Measurements from ENCODE around the gene LGR4. TPM values are rescaled to one million over a fixed set of nuclear protein-coding genes. Genes with fewer than 3 reads are reported as not detected.

Gene LGR4
- total RNA-seq, 1 experiment from 2014 or later = 33.4 TPM

DNA sequence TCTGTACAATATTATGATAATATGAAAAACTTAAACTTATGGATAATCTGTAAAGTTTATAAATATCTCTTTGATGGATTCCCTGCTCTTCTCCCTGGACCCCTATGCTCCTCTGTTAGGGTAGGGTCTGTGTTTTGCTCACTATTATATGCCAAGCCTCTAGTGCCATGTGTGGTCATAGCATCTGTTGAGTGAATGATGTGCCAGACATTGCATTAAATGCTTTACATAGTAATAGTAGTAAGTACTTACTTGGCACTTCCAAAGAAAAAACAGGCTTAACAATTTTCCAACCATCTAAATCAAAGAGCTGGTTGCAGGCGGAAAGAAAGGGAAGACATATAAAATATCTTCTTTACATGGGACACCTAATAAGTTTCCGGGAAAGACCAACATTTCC is 46.8 kb downstream of the LGR4 start:
- intact Hi-C loops (cut with micrococcal nuclease; ENCODE audit: unreplicated experiment) = no loop called here
- no peaks in the 10 kb centered on the region for H3K27me3 ChIP-seq (ENCODE audit: insufficient read depth, low read depth)
- peaks cover 43% of the 10 kb centered on the region for H3K4me1 ChIP-seq (replicated peaks; ENCODE audit: insufficient read depth)
- H3F3A ChIP-seq (ENCODE audit: insufficient read depth, low read depth) = peaks cover 14% of the 10 kb centered on the region; the same call in 1 of the 2 replicates
- POLR2A ChIA-PET (ENCODE audit: unreplicated experiment) = no interaction called here
- no peaks in the 10 kb centered on the region for H3K9me2 ChIP-seq (ENCODE audit: insufficient read depth)
- H2AFZ ChIP-seq = no peak overlapping the region
- peaks cover 64% of the 10 kb centered on the region for H3K79me2 ChIP-seq (ENCODE audit: low read depth)
- CTCF ChIA-PET = no interaction called here
- no peak for DNase-seq
- no peak overlapping the region for H3K4me2 ChIP-seq
- no peak overlapping the region for H3K27ac ChIP-seq
- no peak for TF ChIP-seq EZH2 (IDR thresholded peaks at IDR 0.05; ENCODE audit: low read depth)
- TF ChIP-seq, protein P1, sequence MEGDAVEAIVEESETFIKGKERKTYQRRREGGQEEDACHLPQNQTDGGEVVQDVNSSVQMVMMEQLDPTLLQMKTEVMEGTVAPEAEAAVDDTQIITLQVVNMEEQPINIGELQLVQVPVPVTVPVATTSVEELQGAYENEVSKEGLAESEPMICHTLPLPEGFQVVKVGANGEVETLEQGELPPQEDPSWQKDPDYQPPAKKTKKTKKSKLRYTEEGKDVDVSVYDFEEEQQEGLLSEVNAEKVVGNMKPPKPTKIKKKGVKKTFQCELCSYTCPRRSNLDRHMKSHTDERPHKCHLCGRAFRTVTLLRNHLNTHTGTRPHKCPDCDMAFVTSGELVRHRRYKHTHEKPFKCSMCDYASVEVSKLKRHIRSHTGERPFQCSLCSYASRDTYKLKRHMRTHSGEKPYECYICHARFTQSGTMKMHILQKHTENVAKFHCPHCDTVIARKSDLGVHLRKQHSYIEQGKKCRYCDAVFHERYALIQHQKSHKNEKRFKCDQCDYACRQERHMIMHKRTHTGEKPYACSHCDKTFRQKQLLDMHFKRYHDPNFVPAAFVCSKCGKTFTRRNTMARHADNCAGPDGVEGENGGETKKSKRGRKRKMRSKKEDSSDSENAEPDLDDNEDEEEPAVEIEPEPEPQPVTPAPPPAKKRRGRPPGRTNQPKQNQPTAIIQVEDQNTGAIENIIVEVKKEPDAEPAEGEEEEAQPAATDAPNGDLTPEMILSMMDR (conservative IDR thresholded peaks at IDR 0.05) = no peak
- H3K4me3 ChIP-seq = no peak overlapping the region
- H3K9me3 ChIP-seq (ENCODE audit: insufficient read depth, low read depth) = no peaks in the 10 kb centered on the region
- no TSS peak for BruUV-seq (replicated peaks)
- no peaks in the 10 kb centered on the region for H3K36me3 ChIP-seq (ENCODE audit: low read depth)
- no peaks in the 10 kb centered on the region for H4K20me1 ChIP-seq (ENCODE audit: insufficient read depth)

DNA sequence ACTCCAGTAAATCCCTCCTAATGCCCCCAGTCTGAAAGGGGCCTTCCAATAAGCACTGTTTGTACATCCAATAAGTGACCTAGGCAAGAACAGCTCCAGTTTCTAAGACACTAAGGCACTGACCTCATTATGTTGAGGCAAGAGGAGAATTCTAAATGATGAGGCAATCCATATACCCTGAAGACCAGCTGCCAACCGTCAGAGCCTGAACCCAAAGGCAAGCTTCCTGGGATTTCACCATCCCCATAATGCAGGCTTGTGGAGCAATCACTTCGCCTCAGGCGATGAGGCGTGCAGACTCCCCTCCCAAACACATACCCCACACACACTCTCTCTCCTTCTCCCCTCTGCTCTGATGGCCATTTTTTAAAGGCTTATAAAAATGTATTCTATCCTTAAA is 49.5 kb downstream of the LGR4 start:
- Histone ChIP-seq H3K36me3 (ENCODE audit: low read depth) (no peaks in the 10 kb centered on the region), H3K27ac (peak overlapping the region; percentile 42), H2AFZ (no peak overlapping the region), H3K79me2 (ENCODE audit: low read depth) (peaks cover 78% of the 10 kb centered on the region), H3K4me1 (replicated peaks; ENCODE audit: insufficient read depth) (peaks cover 31% of the 10 kb centered on the region), H3F3A (ENCODE audit: insufficient read depth, low read depth) (peaks cover 9% of the 10 kb centered on the region; the same call in 1 of the 2 replicates), H4K20me1 (ENCODE audit: insufficient read depth) (no peaks in the 10 kb centered on the region), H3K9me3 (ENCODE audit: insufficient read depth, low read depth) (no peaks in the 10 kb centered on the region), H3K27me3 (ENCODE audit: insufficient read depth, low read depth) (no peaks in the 10 kb centered on the region), H3K4me2 (0 out of 2 replicates have a peak overlapping the region, but pooled peaks have one; percentile 1), H3K4me3 (no peak overlapping the region), H3K9me2 (ENCODE audit: insufficient read depth) (no peaks in the 10 kb centered on the region)
- CTCF ChIA-PET = no interaction called here
- intact Hi-C loops (cut with micrococcal nuclease; ENCODE audit: unreplicated experiment) = no loop called here
- TF ChIP-seq, protein P1 (conservative IDR thresholded peaks at IDR 0.05) = no peak
- no peak for TF ChIP-seq EZH2 (IDR thresholded peaks at IDR 0.05; ENCODE audit: low read depth)
- BruUV-seq (replicated peaks) = no TSS peak
- POLR2A ChIA-PET (ENCODE audit: unreplicated experiment) = interaction anchor here (0.6 kb wide), 1 partner anchor 50 kb away, joined by 6 read pairs; the partner anchor contains the start of gene LGR4
- DNase-seq = peak in 1 of 2 experiments; percentile 55

DNA sequence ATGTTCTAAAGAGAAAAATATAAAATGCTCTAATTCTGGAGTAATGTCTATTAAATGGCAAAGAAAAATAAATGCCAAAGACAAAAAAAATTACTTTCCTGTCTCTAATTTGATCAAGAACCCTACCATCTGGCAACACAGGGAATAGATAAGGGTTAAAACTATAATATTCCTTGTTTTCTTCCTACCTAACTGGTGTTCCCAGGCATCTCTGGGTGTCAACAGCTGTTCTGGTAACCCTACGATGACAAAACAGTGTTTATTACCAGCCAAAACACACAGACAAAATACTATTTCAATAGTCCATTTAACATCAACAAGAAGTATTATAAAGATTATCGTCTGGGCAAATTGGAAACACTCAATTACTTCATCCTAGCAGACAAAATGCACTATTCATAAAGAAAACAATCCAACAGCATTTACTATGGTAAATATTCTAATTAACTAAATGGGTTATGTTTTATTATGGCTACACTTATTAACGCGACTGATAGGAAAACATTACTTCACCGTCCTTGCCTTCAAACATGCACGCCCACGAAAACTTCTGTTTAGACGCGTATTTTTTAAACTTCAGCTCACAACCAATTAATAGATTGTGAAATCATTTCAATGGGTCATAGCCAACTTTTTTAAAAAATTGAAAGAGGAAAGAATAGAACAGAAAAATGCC is 50.6 kb downstream of the LGR4 start:
- Histone ChIP-seq H3K9me2 (ENCODE audit: insufficient read depth) (no peaks in the 10 kb centered on the region), H4K20me1 (ENCODE audit: insufficient read depth) (no peaks in the 10 kb centered on the region), H3K27ac (no peak overlapping the region), H3F3A (ENCODE audit: insufficient read depth, low read depth) (peaks cover 9% of the 10 kb centered on the region; the same call in 1 of the 2 replicates), H3K4me3 (no peak overlapping the region), H3K27me3 (ENCODE audit: insufficient read depth, low read depth) (no peaks in the 10 kb centered on the region), H3K9me3 (ENCODE audit: insufficient read depth, low read depth) (no peaks in the 10 kb centered on the region), H3K36me3 (ENCODE audit: low read depth) (no peaks in the 10 kb centered on the region), H3K79me2 (ENCODE audit: low read depth) (peaks cover 87% of the 10 kb centered on the region), H3K4me2 (no peak overlapping the region), H2AFZ (no peak overlapping the region), H3K4me1 (replicated peaks; ENCODE audit: insufficient read depth) (peaks cover 39% of the 10 kb centered on the region)
- TF ChIP-seq, protein P1 (conservative IDR thresholded peaks at IDR 0.05) = no peak
- TF ChIP-seq EZH2 (IDR thresholded peaks at IDR 0.05; ENCODE audit: low read depth) = no peak
- ChIA-PET CTCF (no interaction called here), POLR2A (ENCODE audit: unreplicated experiment) (interaction anchor here (0.7 kb wide), 1 partner anchor 9 kb away, joined by 4 read pairs; no protein-coding TSS in a partner anchor)
- no TSS peak for BruUV-seq (replicated peaks)
- no peak for DNase-seq
- intact Hi-C loops (cut with micrococcal nuclease; ENCODE audit: unreplicated experiment) = no loop called here

Measured in PC-9 (cell line).